Gastrocnemius medialis (tissue), 4 donors: ENCODE measurements around the gene ASAP3.

Source experiments
- CTCF ChIP-seq, 5 experiments: fragments of 450-650 bp in 3 of 5; fragments of 200-600 bp in 2 of 5; sonication (generic) in 2 of 5; IDR thresholded peaks in 4 of 5; conservative IDR thresholded peaks in 1 of 5; 1 replicate in 4 of 5; 2 replicates in 1 of 5; pipeline ENCODE4 v1.5.1; 2016 to 2019; ENCODE audit warnings: antibody characterized with exemption in 5 of 5, mild to moderate bottlenecking in 3 of 5, moderate library complexity in 3 of 5
- POLR2A ChIP-seq, 2 donors: fragments of 450-650 bp; IDR thresholded peaks; one replicate each; pipeline ENCODE4 v1.6.1; 2017; ENCODE audit warnings: antibody characterized with exemption in 2 of 2, mild to moderate bottlenecking in 2 of 2, moderate library complexity in 2 of 2

GRCh38 chr1:23394181-23394580 lies 89.8 kb downstream of the ASAP3 start:
- no peak for TF ChIP-seq POLR2A (IDR thresholded peaks at IDR 0.05)
- TF ChIP-seq CTCF (IDR thresholded peaks at IDR 0.05 in 4 of 5, conservative IDR thresholded peaks at IDR 0.05 in 1 of 5), result no peak
